ENCODE measurements around the gene CLMN.

DNA sequence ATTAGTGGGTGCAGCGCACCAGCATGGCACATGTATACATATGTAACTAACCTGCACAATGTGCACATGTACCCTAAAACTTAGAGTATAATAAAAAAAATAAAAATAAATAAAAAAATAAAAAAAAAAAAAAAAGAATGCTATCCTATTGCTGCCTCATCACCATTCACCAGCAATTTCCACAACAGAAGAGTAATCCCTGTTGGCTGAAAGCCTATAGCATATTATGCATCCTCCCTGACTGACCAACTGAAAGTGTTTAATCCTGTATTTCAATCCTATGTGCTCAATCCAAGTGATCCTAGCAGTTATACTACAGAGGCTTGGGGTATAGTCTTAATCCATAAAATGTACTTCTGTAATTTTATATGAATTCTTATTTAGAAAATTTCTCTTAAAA is 180.8 kb downstream of the CLMN start:
- TF ChIP-seq, protein P1, sequence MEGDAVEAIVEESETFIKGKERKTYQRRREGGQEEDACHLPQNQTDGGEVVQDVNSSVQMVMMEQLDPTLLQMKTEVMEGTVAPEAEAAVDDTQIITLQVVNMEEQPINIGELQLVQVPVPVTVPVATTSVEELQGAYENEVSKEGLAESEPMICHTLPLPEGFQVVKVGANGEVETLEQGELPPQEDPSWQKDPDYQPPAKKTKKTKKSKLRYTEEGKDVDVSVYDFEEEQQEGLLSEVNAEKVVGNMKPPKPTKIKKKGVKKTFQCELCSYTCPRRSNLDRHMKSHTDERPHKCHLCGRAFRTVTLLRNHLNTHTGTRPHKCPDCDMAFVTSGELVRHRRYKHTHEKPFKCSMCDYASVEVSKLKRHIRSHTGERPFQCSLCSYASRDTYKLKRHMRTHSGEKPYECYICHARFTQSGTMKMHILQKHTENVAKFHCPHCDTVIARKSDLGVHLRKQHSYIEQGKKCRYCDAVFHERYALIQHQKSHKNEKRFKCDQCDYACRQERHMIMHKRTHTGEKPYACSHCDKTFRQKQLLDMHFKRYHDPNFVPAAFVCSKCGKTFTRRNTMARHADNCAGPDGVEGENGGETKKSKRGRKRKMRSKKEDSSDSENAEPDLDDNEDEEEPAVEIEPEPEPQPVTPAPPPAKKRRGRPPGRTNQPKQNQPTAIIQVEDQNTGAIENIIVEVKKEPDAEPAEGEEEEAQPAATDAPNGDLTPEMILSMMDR (IDR thresholded peaks at IDR 0.05; ENCODE audit: control extremely low read depth in 1 of 3, insufficient read depth in 1 of 3, low read depth in 1 of 3, low read length in 3 of 3), result no peak
- no peak for TF ChIP-seq TBP (IDR thresholded peaks at IDR 0.05; ENCODE audit: low read depth, low read length)
- TF ChIP-seq BRCA1 (IDR thresholded peaks at IDR 0.05; ENCODE audit: low read depth, low read length), result no peak
- no peak for TF ChIP-seq YY1 (IDR thresholded peaks at IDR 0.05; ENCODE audit: low read depth, low read length)
- no peak for TF ChIP-seq HDAC6 (IDR thresholded peaks at IDR 0.05; ENCODE audit: low read depth, low read length)
- no peak for TF ChIP-seq EZH2 (IDR thresholded peaks at IDR 0.05; ENCODE audit: low read depth, low read length, severe bottlenecking)
- TF ChIP-seq, protein P2, sequence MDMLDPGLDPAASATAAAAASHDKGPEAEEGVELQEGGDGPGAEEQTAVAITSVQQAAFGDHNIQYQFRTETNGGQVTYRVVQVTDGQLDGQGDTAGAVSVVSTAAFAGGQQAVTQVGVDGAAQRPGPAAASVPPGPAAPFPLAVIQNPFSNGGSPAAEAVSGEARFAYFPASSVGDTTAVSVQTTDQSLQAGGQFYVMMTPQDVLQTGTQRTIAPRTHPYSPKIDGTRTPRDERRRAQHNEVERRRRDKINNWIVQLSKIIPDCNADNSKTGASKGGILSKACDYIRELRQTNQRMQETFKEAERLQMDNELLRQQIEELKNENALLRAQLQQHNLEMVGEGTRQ (IDR thresholded peaks at IDR 0.05; ENCODE audit: low read length), result no peak
- TF ChIP-seq, protein P3, sequence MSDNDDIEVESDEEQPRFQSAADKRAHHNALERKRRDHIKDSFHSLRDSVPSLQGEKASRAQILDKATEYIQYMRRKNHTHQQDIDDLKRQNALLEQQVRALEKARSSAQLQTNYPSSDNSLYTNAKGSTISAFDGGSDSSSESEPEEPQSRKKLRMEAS (IDR thresholded peaks at IDR 0.05), result no peak
- TF ChIP-seq KDM4A (IDR thresholded peaks at IDR 0.05; ENCODE audit: low read depth, low read length, severe bottlenecking), result no peak
- TF ChIP-seq POLR2A (IDR thresholded peaks at IDR 0.05; ENCODE audit: control extremely low read depth in 1 of 2, low read depth in 2 of 2, low read length in 2 of 2), result no peak
- no peak for TF ChIP-seq POLR2AphosphoS5 (IDR thresholded peaks at IDR 0.05; ENCODE audit: low read depth, low read length)

Data from H1 (cell line).